OCI-LY7 (cell line): ENCODE results near the gene GPSM3.

Experiments used
- EZH2phosphoT487 ChIP-seq: fragments of 200-600 bp; sonication (generic); IDR thresholded peaks from 2 replicates; pipeline ENCODE4 v1.6.1; 2018; ENCODE audit warnings: low read depth, borderline replicate concordance, mild to moderate bottlenecking, mixed run types, antibody characterized with exemption, low read length, moderate library complexity, mixed read lengths
- TF ChIP-seq, protein P1 (sequence below): fragments of 200-600 bp; sonication (generic); conservative IDR thresholded peaks from 2 replicates; pipeline ENCODE4 v1.5.1; 2014; ENCODE audit warnings: mild to moderate bottlenecking, antibody characterized with exemption, low read length, moderate library complexity, mixed read lengths

DNA sequence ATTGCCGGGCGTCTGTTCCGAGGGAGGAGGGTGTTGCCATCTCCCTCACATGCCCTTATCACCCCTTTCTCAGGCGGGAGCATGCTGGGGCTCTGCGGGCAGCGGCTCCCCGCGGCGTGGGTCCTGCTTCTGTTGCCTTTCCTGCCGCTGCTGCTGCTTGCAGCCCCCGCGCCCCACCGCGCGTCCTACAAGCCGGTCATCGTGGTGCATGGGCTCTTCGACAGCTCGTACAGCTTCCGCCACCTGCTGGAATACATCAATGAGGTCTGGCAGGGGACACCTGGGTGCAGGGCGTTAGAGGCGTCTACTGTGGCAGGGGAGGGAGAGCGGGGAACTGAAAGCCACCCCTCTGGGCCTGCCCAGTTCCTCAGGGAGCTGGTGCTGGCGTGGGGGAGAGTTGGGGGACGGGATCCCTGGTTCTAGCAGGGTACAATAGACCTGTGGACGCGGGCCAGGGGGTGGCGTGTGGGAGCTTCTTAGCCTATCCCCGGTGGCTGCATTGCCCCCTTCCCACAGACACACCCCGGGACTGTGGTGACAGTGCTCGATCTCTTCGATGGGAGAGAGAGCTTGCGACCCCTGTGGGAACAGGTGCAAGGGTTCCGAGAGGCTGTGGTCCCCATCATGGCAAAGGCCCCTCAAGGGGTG lies 37.8 kb downstream of the GPSM3 start:
- TF ChIP-seq, protein P1, sequence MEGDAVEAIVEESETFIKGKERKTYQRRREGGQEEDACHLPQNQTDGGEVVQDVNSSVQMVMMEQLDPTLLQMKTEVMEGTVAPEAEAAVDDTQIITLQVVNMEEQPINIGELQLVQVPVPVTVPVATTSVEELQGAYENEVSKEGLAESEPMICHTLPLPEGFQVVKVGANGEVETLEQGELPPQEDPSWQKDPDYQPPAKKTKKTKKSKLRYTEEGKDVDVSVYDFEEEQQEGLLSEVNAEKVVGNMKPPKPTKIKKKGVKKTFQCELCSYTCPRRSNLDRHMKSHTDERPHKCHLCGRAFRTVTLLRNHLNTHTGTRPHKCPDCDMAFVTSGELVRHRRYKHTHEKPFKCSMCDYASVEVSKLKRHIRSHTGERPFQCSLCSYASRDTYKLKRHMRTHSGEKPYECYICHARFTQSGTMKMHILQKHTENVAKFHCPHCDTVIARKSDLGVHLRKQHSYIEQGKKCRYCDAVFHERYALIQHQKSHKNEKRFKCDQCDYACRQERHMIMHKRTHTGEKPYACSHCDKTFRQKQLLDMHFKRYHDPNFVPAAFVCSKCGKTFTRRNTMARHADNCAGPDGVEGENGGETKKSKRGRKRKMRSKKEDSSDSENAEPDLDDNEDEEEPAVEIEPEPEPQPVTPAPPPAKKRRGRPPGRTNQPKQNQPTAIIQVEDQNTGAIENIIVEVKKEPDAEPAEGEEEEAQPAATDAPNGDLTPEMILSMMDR = peak; percentile 75
- TF ChIP-seq EZH2phosphoT487 = no peak
